Right ventricle myocardium inferior (tissue), 1 donor: ENCODE measurements around the gene ZNF839. TPM values are rescaled to one million over a fixed set of nuclear protein-coding genes. Genes with fewer than 3 reads are reported as not detected.

Experiments used
- ATAC-seq: fragments of 200-7000 bp; cut with Tn5 transposase; one replicate; pipeline ENCODE4 v1.9.1; 2020; ENCODE audit warnings: mild to moderate bottlenecking, moderate library complexity
- DNase-seq: peaks from one replicate; pipeline ENCODE4 v3.0.0; 2021; ENCODE audit errors: missing footprints
- intact Hi-C: fragments of 100-400 bp; cut with DNase I; formaldehyde crosslinking; loops from one replicate; pipeline ENCODE4 v1.11.0; 2022
- total RNA-seq: library from RNA; stranded (reverse); fragmentation: NEBNext Ultra II Directional; extraction: Animal tissue kit (Norgen Biotek cat#: 25700); gene quantifications from one replicate; pipeline ENCODE4 v1.2.1, GENCODE V29; 2021
- donor health status: DM: no; HTN: yes; CAD: no; lungs with severe emphysema.

ZNF839 gene
- total RNA-seq, 1 donor from 2014 or later, result 7.6 TPM

GRCh38 chr14:102362545-102363181, 43.1 kb downstream of the ZNF839 start, which contains the start of the genes CINP and TECPR2:
CINP (minus strand) TSS chr14:102362890; CDS start chr14:102362851, 39 bp downstream.
TECPR2 (plus strand) TSS chr14:102362941; CDS start chr14:102376722, 13,781 bp downstream.
- ATAC-seq, result peak; percentile 99
- DNase-seq, result peak; percentile 98
- intact Hi-C loops, result loop anchor here (2.0 to 10.0 kb wide), 2 partner anchors 46 to 232 kb away; partner anchors contain the start of gene RCOR1

- intact Hi-C loops, result loop anchor here (2.0 to 10.0 kb wide), 2 partner anchors 45 to 231 kb away; partner anchors contain the start of gene RCOR1
- peak; percentile 46 for ATAC-seq
- DNase-seq, result peak; percentile 83
These were observed 43.8 kb downstream of the ZNF839 start for GRCh38 chr14:102363182-102363943.

- DNase-seq, result peak; percentile 66
- peak; percentile 75 for ATAC-seq
- intact Hi-C loops, result no loop called here
These were observed 50.8 kb downstream of the ZNF839 start for GRCh38 chr14:102370305-102370809.

GRCh38 chr14:102371361-102371760, 51.8 kb downstream of the ZNF839 start:
- no peak for DNase-seq
- no peak for ATAC-seq
- intact Hi-C loops, result no loop called here

GRCh38 chr14:102373110-102373509, 53.6 kb downstream of the ZNF839 start:
- no peak for DNase-seq
- intact Hi-C loops, result no loop called here

GRCh38 chr14:102374264-102374663, 54.7 kb downstream of the ZNF839 start:
- intact Hi-C loops, result no loop called here
- ATAC-seq, result no peak
- no peak for DNase-seq

More at GRCh38 chr14:102373110-102373509, 53.6 kb downstream of the ZNF839 start:
- no peak for ATAC-seq

GRCh38 chr14:102375119-102375518, 55.6 kb downstream of the ZNF839 start:
- DNase-seq (no peak), ATAC-seq (no peak)
- intact Hi-C loops, result no loop called here

GRCh38 chr14:102377696-102378095, 58.1 kb downstream of the ZNF839 start:
- DNase-seq (no peak), ATAC-seq (no peak)
- intact Hi-C loops, result no loop called here

GRCh38 chr14:102378830-102379229, 59.3 kb downstream of the ZNF839 start:
- intact Hi-C loops, result no loop called here
- DNase-seq, result no peak
- ATAC-seq, result no peak

- intact Hi-C loops, result no loop called here
- ATAC-seq, result no peak
- DNase-seq, result no peak
These were observed 67.5 kb downstream of the ZNF839 start for GRCh38 chr14:102387086-102387485.

- no peak for DNase-seq
- intact Hi-C loops, result no loop called here
- no peak for ATAC-seq
These were observed 69.7 kb downstream of the ZNF839 start for GRCh38 chr14:102389246-102389645.

- intact Hi-C loops, result no loop called here
- ATAC-seq, result no peak
- DNase-seq, result no peak
These were observed 70.7 kb downstream of the ZNF839 start for GRCh38 chr14:102390064-102390855.

Other genes starting within 250 kb of the ZNF839 start
- 484 TPM for gene HSP90AA1, start 232.7 kb upstream of the ZNF839 start, total RNA-seq
- gene WDR20, start 179.8 kb upstream of the ZNF839 start, total RNA-seq, result 20.5 TPM
- gene MOK, start 14.6 kb upstream of the ZNF839 start, total RNA-seq, result 9.4 TPM
- 31.1 TPM for gene CINP, start 43.1 kb downstream of the ZNF839 start, total RNA-seq
- 19.4 TPM for gene TECPR2, start 43.2 kb downstream of the ZNF839 start, total RNA-seq
- gene ANKRD9, start 190.0 kb downstream of the ZNF839 start, total RNA-seq, result 148 TPM